K562 (cell line): ENCODE results near the gene TRAP1. TPM values are rescaled to one million over a fixed set of nuclear protein-coding genes. Genes with fewer than 3 reads are reported as not detected.

ENCODE experiments used
- ATAC-seq: fragments of 200-7000 bp; cut with Tn5 transposase; 3 replicates; pipeline ENCODE4 v1.9.1; 2020; ENCODE audit warnings: moderate library complexity
- BruUV-seq: library from RNA; stranded (reverse); fragments of 400-500 nt; replicated peaks from 2 replicates; lab custom pipeline; 2021; lab: Mats Ljungman, UMichigan
- CTCF ChIA-PET: fragments of 300-600 bp; formaldehyde crosslinking; extraction: SDS; loops from one replicate; lab custom pipeline; 2021; ENCODE audit warnings: low intra/inter-chr PET ratio; lab: Yijun Ruan, JAX
- POLR2A ChIA-PET: fragments of 300-600, 350-650 bp; sonication (Branson Sonifier 250); formaldehyde crosslinking; extraction: SDS; loops from one replicate; lab custom pipeline; 2021; ENCODE audit warnings: antibody characterized with exemption, inconsistent platforms; lab: Yijun Ruan, JAX
- DNase-seq, 4 experiments: peaks; one replicate each; pipeline versions ENCODE4 v3.0.0 to v3.0.0-alpha.2; 2011 to 2018; ENCODE audit warnings: low spot score in 3 of 4, mixed read lengths in 3 of 4; ENCODE audit errors: extremely low read depth in 1 of 4
- FAIRE-seq: peaks from 2 replicates; lab custom pipeline; 2011; peaks lifted over from hg19 to GRCh38; lab: Jason Lieb, UNC
- H2AFZ ChIP-seq: 2 replicates; pipeline ENCODE4 v1.6.0; 2011; ENCODE audit warnings: low read depth, low read length, control low read depth, inconsistent platforms
- H3K27ac ChIP-seq: fragments of 200-600 bp; 3 replicates; pipeline ENCODE4 v1.8.0; 2011; ENCODE audit warnings: low read depth, mild to moderate bottlenecking, control low read depth, inconsistent platforms, low read length, moderate library complexity, mixed read lengths; ENCODE audit errors: extremely low read depth
- H3K27me3 ChIP-seq, 2 experiments: fragments of 300-600 bp in 1 of 2; 2 replicates in 1 of 2; 3 replicates in 1 of 2; pipeline versions ENCODE4 v1.6.0 to v1.8.0; 2011; ENCODE audit warnings: inconsistent platforms in 2 of 2, low read length in 2 of 2, mild to moderate bottlenecking in 1 of 2, mixed read lengths in 1 of 2, moderate library complexity in 1 of 2; ENCODE audit not compliant: control insufficient read depth in 2 of 2, insufficient read depth in 2 of 2
- H3K36me3 ChIP-seq: fragments of 300-600 bp; 3 replicates; pipeline ENCODE4 v1.8.0; 2011; ENCODE audit warnings: mild to moderate bottlenecking, low read length, inconsistent platforms; ENCODE audit not compliant: control insufficient read depth, insufficient read depth
- H3K4me1 ChIP-seq, 2 experiments: fragments of 200-600 bp in 1 of 2; replicated peaks in 1 of 2; 2 replicates in 1 of 2; 3 replicates in 1 of 2; pipeline versions ENCODE4 v1.5.1 to v1.8.0; 2011; ENCODE audit warnings: inconsistent platforms in 2 of 2, low read length in 2 of 2, mild to moderate bottlenecking in 1 of 2, mixed read lengths in 1 of 2, moderate library complexity in 1 of 2; ENCODE audit not compliant: control insufficient read depth in 2 of 2, insufficient read depth in 2 of 2
- H3K4me2 ChIP-seq: 2 replicates; pipeline ENCODE4 v1.6.1; 2011; ENCODE audit warnings: low read length, control low read depth, inconsistent platforms, mixed read lengths; ENCODE audit not compliant: insufficient read depth
- H3K4me3 ChIP-seq: fragments of 200-600 bp; sonication (generic), shearing (Covaris generic); 2 replicates; pipeline ENCODE4 v1.5.1; 2016; ENCODE audit warnings: control low read depth, inconsistent platforms
- H3K79me2 ChIP-seq: fragments of 200-600 bp; 3 replicates; pipeline ENCODE4 v1.8.0; 2011; ENCODE audit warnings: low read length, inconsistent platforms; ENCODE audit not compliant: control insufficient read depth, insufficient read depth
- H3K9ac ChIP-seq, 2 experiments: 2 replicates each; pipeline versions ENCODE4 v1.6.0 to v1.6.1; 2011; ENCODE audit warnings: low read depth in 2 of 2, low read length in 2 of 2, control low read depth in 1 of 2, inconsistent platforms in 1 of 2, mild to moderate bottlenecking in 1 of 2, mixed read lengths in 1 of 2; ENCODE audit not compliant: insufficient read depth in 1 of 2
- H3K9me1 ChIP-seq: one replicate; pipeline ENCODE4 v1.6.0; 2011; ENCODE audit warnings: inconsistent platforms, mild to moderate bottlenecking, low read length, moderate library complexity; ENCODE audit not compliant: control insufficient read depth, insufficient read depth
- H3K9me3 ChIP-seq: replicated peaks from 2 replicates; pipeline ENCODE4 v1.5.1; 2011; ENCODE audit warnings: low read depth, low read length, inconsistent platforms; ENCODE audit not compliant: control insufficient read depth, insufficient read depth
- H4K20me1 ChIP-seq: replicated peaks from 2 replicates; pipeline ENCODE4 v1.6.1; 2011; ENCODE audit warnings: low read length, inconsistent platforms, mixed read lengths; ENCODE audit not compliant: control insufficient read depth, insufficient read depth
- ZFP91 ChIP-seq: sonication (generic); formaldehyde crosslinking; IDR thresholded peaks from 2 replicates; pipeline ENCODE4 v1.8.0; 2022; ENCODE audit warnings: mild to moderate bottlenecking, missing genetic modification reagents
- WGBS: fragments of 100-300 bp; shearing (Covaris generic); methylation state at CpG from one replicate; pipeline ENCODE4 v1.1.6; 2016; ENCODE audit warnings: low coverage, mixed read lengths; ENCODE audit not compliant: insufficient coverage; ENCODE audit errors: missing lambda C conversion rate; 5-methylcytosine and 5-hydroxymethylcytosine counted together
- in situ Hi-C: fragments of 300-500 bp; cut with MboI; formaldehyde crosslinking; loops from 4 replicates; pipeline ENCODE4 v1.15.0; 2018; ENCODE audit warnings: inconsistent platforms, mixed read lengths
- intact Hi-C: fragments of 100-400 bp; cut with micrococcal nuclease; formaldehyde crosslinking; loops from 2 replicates; pipeline ENCODE4 v1.14.2; 2022
- polyA plus RNA-seq, 8 experiments: library from polyadenylated mRNA; depleted of rRNA in 4 of 8; stranded (reverse) in 5 of 8; unstranded in 3 of 8; fragments of >200 nt; fragmentation: Nextera tagmentation in 2 of 8; fragmentation: Illumina TruSeq in 1 of 8; extraction: Ambion mirVana in 2 of 8; extraction: Trizol in 1 of 8; gene quantifications; 2 replicates each; pipeline versions ENCODE4 v1.2.1 to v1.2.3, GENCODE V29; 2011 to 2014; ENCODE audit warnings: inconsistent platforms in 1 of 8, missing spikeins in 1 of 8
- total RNA-seq, 7 experiments: library from RNA; depleted of rRNA in 6 of 7; stranded (reverse); fragments of >200 nt in 6 of 7; fragmentation: Illumina TruSeq in 2 of 7; extraction: Trizol in 2 of 7; gene quantifications; 2 replicates each; pipeline versions ENCODE4 v1.2.1 to v1.2.3, GENCODE V29; 2011 to 2021; ENCODE audit warnings: low replicate concordance in 1 of 7

TRAP1 gene
- total and polyA plus RNA-seq, 9 of the 15 experiments (the other 6 are each of a cell fraction or from before 2014, with no cell fraction given) = 19.1 to 436 (median 301) TPM

- FAIRE-seq = no peak
- no peak for TF ChIP-seq ZFP91 (CRISPR knock-in tag)
- TF ChIP-seq, all 486 proteins: peak for 0
- peaks cover 6 to 28% of the 10 kb centered on the region in 2 experiments; a peak in 4 of 5 replicates for H3K4me1 ChIP-seq
- no peak overlapping the region for H3K4me2 ChIP-seq
- POLR2A ChIA-PET = interaction anchor here (0.6 to 2.6 kb wide), 3 partner anchors 16 to 465 kb away, joined by 3 to 10 read pairs (median 3); no protein-coding TSS in a partner anchor
- no peaks in the 10 kb centered on the region for H3K27me3 ChIP-seq
- WGBS = 81% methylated on average over 12 of the region's 12 CpGs
- DNase-seq (no peak), ATAC-seq (peak; percentile 14)
- H3K27ac ChIP-seq = peak overlapping the region; percentile 67; the same call in 2 of the 3 replicates
- no peak overlapping the region for H3K4me3 ChIP-seq
- no peaks in the 10 kb centered on the region for H3K9me3 ChIP-seq
- no TSS peak for BruUV-seq
- no peaks in the 10 kb centered on the region for H3K79me2 ChIP-seq
- CTCF ChIA-PET = no interaction called here
- H3K9ac ChIP-seq = no peak overlapping the region
- intact Hi-C loops (no loop called here), in situ Hi-C loops (no loop called here)
- no peak overlapping the region for H2AFZ ChIP-seq
- no peaks in the 10 kb centered on the region for H4K20me1 ChIP-seq
- H3K9me1 ChIP-seq = no peaks in the 10 kb centered on the region
- H3K36me3 ChIP-seq = peaks cover 76% of the 10 kb centered on the region
Observed at GRCh38 chr16:3655030-3655395, 62.3 kb downstream of the TRAP1 start.
